SK-N-SH (cell line): ENCODE measurements around the gene ABCF1. TPM values are rescaled to one million over a fixed set of nuclear protein-coding genes. Genes with fewer than 3 reads are reported as not detected.

Experiments used
- CTCF ChIA-PET: fragments of 300-600, 350-600 bp; formaldehyde crosslinking; extraction: SDS; loops from one replicate; lab custom pipeline; 2021; lab: Yijun Ruan, JAX
- POLR2A ChIA-PET: fragments of 350-600 bp; sonication (Branson Sonifier 250); formaldehyde crosslinking; extraction: SDS; loops from one replicate; lab custom pipeline; 2020; ENCODE audit warnings: antibody characterized with exemption, inconsistent platforms; lab: Yijun Ruan, JAX
- DNase-seq: peaks from one replicate; pipeline ENCODE4 v3.0.0; 2012
- H2AFZ ChIP-seq: fragments of 200-600 bp; sonication (generic); 2 replicates; pipeline ENCODE4 v1.8.1; 2016; ENCODE audit warnings: antibody characterized with exemption, mild to moderate bottlenecking, low read depth
- H3F3A ChIP-seq: fragments of 200-600 bp; sonication (generic); replicated peaks from 2 replicates; pipeline ENCODE3; 2016; ENCODE audit warnings: antibody characterized with exemption, mild to moderate bottlenecking; ENCODE audit not compliant: insufficient read depth
- H3K27ac ChIP-seq, 2 experiments: fragments of 200-500 bp in 1 of 2; fragments of 200-600 bp in 1 of 2; sonication (Bioruptor generic) in 1 of 2; sonication (generic), shearing (Covaris generic) in 1 of 2; 2 replicates each; pipeline versions ENCODE4 v1.5.1 to v1.6.1; 2014 to 2016; ENCODE audit warnings: low read depth in 2 of 2, inconsistent platforms in 1 of 2, low read length in 1 of 2, mild to moderate bottlenecking in 1 of 2, mixed read lengths in 1 of 2
- H3K27me3 ChIP-seq: fragments of 200-600 bp; sonication (generic), shearing (Covaris generic); 2 replicates; pipeline ENCODE4 v1.6.1; 2016; ENCODE audit warnings: mixed run types; ENCODE audit not compliant: insufficient read depth
- H3K36me3 ChIP-seq, 2 experiments: fragments of 200-500 bp in 1 of 2; fragments of 200-600 bp in 1 of 2; sonication (Bioruptor generic) in 1 of 2; sonication (generic) in 1 of 2; replicated peaks in 1 of 2; 2 replicates each; pipeline versions ENCODE3 to v1.5.1; 2014 to 2016; ENCODE audit warnings: low read length in 1 of 2, mild to moderate bottlenecking in 1 of 2; ENCODE audit not compliant: insufficient read depth in 2 of 2, control insufficient read depth in 1 of 2
- H3K4me1 ChIP-seq, 2 experiments: fragments of 200-500 bp in 1 of 2; fragments of 200-600 bp in 1 of 2; sonication (Bioruptor generic) in 1 of 2; sonication (generic), shearing (Covaris generic) in 1 of 2; 2 replicates each; pipeline versions ENCODE4 v1.5.1 to v1.6.1; 2014 to 2016; ENCODE audit warnings: low read depth in 1 of 2, low read length in 1 of 2, mixed run types in 1 of 2; ENCODE audit not compliant: insufficient read depth in 2 of 2, control insufficient read depth in 1 of 2
- H3K4me2 ChIP-seq: fragments of 200-600 bp; sonication (generic), shearing (Covaris generic); 2 replicates; pipeline ENCODE4 v1.6.1; 2017; ENCODE audit warnings: mixed run types
- H3K4me3 ChIP-seq, 2 experiments: fragments of 200-500 bp in 1 of 2; fragments of 200-600 bp in 1 of 2; sonication (Bioruptor generic) in 1 of 2; sonication (generic), shearing (Covaris generic) in 1 of 2; 2 replicates each; pipeline versions ENCODE4 v1.5.1 to v1.8.1; 2014 to 2016; ENCODE audit warnings: low read depth in 2 of 2, inconsistent platforms in 1 of 2, low read length in 1 of 2, mild to moderate bottlenecking in 1 of 2, mixed read lengths in 1 of 2, moderate library complexity in 1 of 2
- H3K79me2 ChIP-seq: fragments of 200-600 bp; sonication (generic); 2 replicates; pipeline ENCODE4 v1.8.1; 2017; ENCODE audit warnings: mild to moderate bottlenecking; ENCODE audit not compliant: insufficient read depth
- H3K9ac ChIP-seq: fragments of 200-600 bp; sonication (generic); 2 replicates; pipeline ENCODE4 v1.6.1; 2017; ENCODE audit warnings: mixed run types
- H3K9me2 ChIP-seq: fragments of 200-600 bp; sonication (generic); 2 replicates; pipeline ENCODE4 v1.6.1; 2017; ENCODE audit warnings: mixed run types
- H3K9me3 ChIP-seq: fragments of 200-600 bp; sonication (generic); 2 replicates; pipeline ENCODE4 v1.6.1; 2017; ENCODE audit warnings: mixed run types, mild to moderate bottlenecking, moderate library complexity
- H4K20me1 ChIP-seq: fragments of 200-600 bp; sonication (generic); 2 replicates; pipeline ENCODE4 v1.6.1; 2017; ENCODE audit warnings: mild to moderate bottlenecking, mixed run types; ENCODE audit not compliant: insufficient read depth
- FOSL2 ChIP-seq: IDR thresholded peaks from 2 replicates; pipeline ENCODE4 v1.4.0; 2012; ENCODE audit warnings: low read depth, mild to moderate bottlenecking, moderate library complexity, borderline replicate concordance
- FOXJ3 ChIP-seq: sonication (generic); formaldehyde crosslinking; IDR thresholded peaks from 2 replicates; pipeline ENCODE4 v1.5.1; 2020; ENCODE audit warnings: mild to moderate bottlenecking, missing genetic modification reagents
- FOXM1 ChIP-seq: IDR thresholded peaks from 2 replicates; pipeline ENCODE4 v1.4.0; 2012; ENCODE audit warnings: low read depth, mild to moderate bottlenecking
- GABPA ChIP-seq: IDR thresholded peaks from 2 replicates; pipeline ENCODE4 v1.4.0; 2012; ENCODE audit warnings: low read depth, mild to moderate bottlenecking
- GATA2 ChIP-seq: sonication (generic); formaldehyde crosslinking; IDR thresholded peaks from 2 replicates; pipeline ENCODE4 v1.5.0; 2020; ENCODE audit warnings: mild to moderate bottlenecking, missing genetic modification reagents
- JUND ChIP-seq: IDR thresholded peaks from 2 replicates; pipeline ENCODE4 v1.4.0; 2012
- MEF2A ChIP-seq: IDR thresholded peaks from 2 replicates; pipeline ENCODE4 v1.4.0; 2012; ENCODE audit warnings: low read depth, borderline replicate concordance
- POLR2AphosphoS5 ChIP-seq: IDR thresholded peaks from 2 replicates; pipeline ENCODE4 v1.6.1; 2012; ENCODE audit warnings: low read depth, low read length
- TAF1 ChIP-seq: IDR thresholded peaks from 2 replicates; pipeline ENCODE4 v1.6.1; 2012; ENCODE audit warnings: low read depth, mild to moderate bottlenecking, low read length, moderate library complexity, borderline replicate concordance
- ZBTB33 ChIP-seq: IDR thresholded peaks from 2 replicates; pipeline ENCODE4 v1.4.0; 2012; ENCODE audit warnings: low read depth, borderline replicate concordance
- WGBS: methylation state at CpG from one replicate; pipeline ENCODE4 v1.1.6; 2017; ENCODE audit warnings: low lambda C conversion rate; 5-methylcytosine and 5-hydroxymethylcytosine counted together
- polyA plus RNA-seq, 3 experiments: library from polyadenylated mRNA; depleted of rRNA; stranded (reverse); fragments of >200 nt; gene quantifications; 2 replicates each; pipeline ENCODE4 v1.2.3, GENCODE V29; 2012

Gene ABCF1
- polyA plus RNA-seq, 1 of the 3 experiments (the other 2 are of a cell fraction), result 53.4 TPM

- Histone ChIP-seq H3K9ac (no peak overlapping the region), H3K9me2 (no peaks in the 10 kb centered on the region), H2AFZ (no peak overlapping the region), H3K9me3 (no peaks in the 10 kb centered on the region), H3F3A (peaks cover 41% of the 10 kb centered on the region), H3K27ac (no peak overlapping the region), H3K36me3 (peaks cover 52 to 64% of the 10 kb centered on the region in 2 experiments), H3K4me1 (peaks cover 22 to 23% of the 10 kb centered on the region in 2 experiments), H3K79me2 (peaks cover 51% of the 10 kb centered on the region), H3K4me2 (no peak overlapping the region), H3K27me3 (no peaks in the 10 kb centered on the region), H3K4me3 (no peak overlapping the region), H4K20me1 (peaks cover 16% of the 10 kb centered on the region)
- DNase-seq, result no peak
- 85% methylated on average over 4 of the region's 4 CpGs for WGBS
- ChIA-PET POLR2A (interaction anchor here (0.9 to 1.9 kb wide), 3 partner anchors 10 to 36 kb away, joined by 3 to 12 read pairs (median 7); no protein-coding TSS in a partner anchor), CTCF (interaction anchor here (1.0 to 2.0 kb wide), 5 partner anchors 9 to 69 kb away, joined by 3 to 18 read pairs (median 5); partner anchors contain the start of gene ATAT1)
- no peak for TF ChIP-seq GABPA
- TF ChIP-seq POLR2AphosphoS5, result peak; percentile 16; the same call in 1 of the 2 replicates
- no peak for TF ChIP-seq MEF2A
- TF ChIP-seq JUND, result no peak
These were observed 38.8 kb downstream of the ABCF1 start for GRCh38 chr6:30610065-30610464.

- CTCF ChIA-PET, result interaction anchor here (1.5 to 3.8 kb wide), 7 partner anchors 10 to 70 kb away, joined by 5 to 33 read pairs (median 8); no protein-coding TSS in a partner anchor
- WGBS, result 89% methylated on average over 9 of the region's 9 CpGs
- DNase-seq, result no peak
- no peak overlapping the region for H2AFZ ChIP-seq
- H3K27ac ChIP-seq, result no peak overlapping the region
- peaks cover 62% of the 10 kb centered on the region for H3K79me2 ChIP-seq
- H3F3A ChIP-seq, result peaks cover 52% of the 10 kb centered on the region
- H3K4me1 ChIP-seq, result peaks cover 22 to 23% of the 10 kb centered on the region in 2 experiments
- H3K9me3 ChIP-seq, result no peaks in the 10 kb centered on the region
- no peak overlapping the region for H3K4me2 ChIP-seq
- no peak overlapping the region for H3K9ac ChIP-seq
- TF ChIP-seq ZBTB33 (no peak), GATA2 (CRISPR knock-in tag) (no peak), JUND (no peak)
- no peaks in the 10 kb centered on the region for H3K9me2 ChIP-seq
- no peaks in the 10 kb centered on the region for H3K27me3 ChIP-seq
- no peak overlapping the region for H3K4me3 ChIP-seq
- peaks cover 51 to 62% of the 10 kb centered on the region in 2 experiments for H3K36me3 ChIP-seq
- peaks cover 16% of the 10 kb centered on the region for H4K20me1 ChIP-seq
- POLR2A ChIA-PET, result interaction anchor here (0.9 to 1.9 kb wide), 4 partner anchors 11 to 54 kb away, joined by 3 to 12 read pairs (median 5); partner anchors contain the start of gene PRR3
These were observed 40.1 kb downstream of the ABCF1 start for GRCh38 chr6:30611150-30611855.

GRCh38 chr6:30611856-30612194 lies 40.6 kb downstream of the ABCF1 start:
- ChIA-PET CTCF (interaction anchor here (1.1 to 3.8 kb wide), 7 partner anchors 11 to 130 kb away, joined by 3 to 33 read pairs (median 7); no protein-coding TSS in a partner anchor), POLR2A (interaction anchor here (1.6 to 4.7 kb wide), 4 partner anchors 11 to 110 kb away, joined by 5 to 32 read pairs (median 12); partner anchors contain the start of gene PRR3)
- no peak for TF ChIP-seq TAF1
- no peak for TF ChIP-seq FOSL2
- no peak for TF ChIP-seq FOXM1
- no peak for TF ChIP-seq FOXJ3 (CRISPR knock-in tag)
- Histone ChIP-seq H3K9ac (no peak overlapping the region), H3F3A (peaks cover 56% of the 10 kb centered on the region), H3K36me3 (peaks cover 50 to 62% of the 10 kb centered on the region in 2 experiments), H3K9me2 (no peaks in the 10 kb centered on the region), H3K4me2 (no peak overlapping the region), H3K27me3 (no peaks in the 10 kb centered on the region), H3K4me1 (peaks cover 22 to 23% of the 10 kb centered on the region in 2 experiments), H4K20me1 (peaks cover 16% of the 10 kb centered on the region), H2AFZ (no peak overlapping the region), H3K27ac (peak overlapping the region in 1 of 2 experiments; percentile 96; a peak in 2 of 4 replicates), H3K79me2 (peaks cover 67% of the 10 kb centered on the region), H3K4me3 (no peak overlapping the region), H3K9me3 (no peaks in the 10 kb centered on the region)
- 98% methylated on average over 2 of the region's 2 CpGs for WGBS
- DNase-seq, result no peak
